Measurements from ENCODE around the gene DENND2A.
"Not testable (repeated sequence)": the region's sequence is repeated elsewhere in the genome, so short reads cannot be mapped to it uniquely, and the experiment has no call there.

The DENND2A gene

DNA sequence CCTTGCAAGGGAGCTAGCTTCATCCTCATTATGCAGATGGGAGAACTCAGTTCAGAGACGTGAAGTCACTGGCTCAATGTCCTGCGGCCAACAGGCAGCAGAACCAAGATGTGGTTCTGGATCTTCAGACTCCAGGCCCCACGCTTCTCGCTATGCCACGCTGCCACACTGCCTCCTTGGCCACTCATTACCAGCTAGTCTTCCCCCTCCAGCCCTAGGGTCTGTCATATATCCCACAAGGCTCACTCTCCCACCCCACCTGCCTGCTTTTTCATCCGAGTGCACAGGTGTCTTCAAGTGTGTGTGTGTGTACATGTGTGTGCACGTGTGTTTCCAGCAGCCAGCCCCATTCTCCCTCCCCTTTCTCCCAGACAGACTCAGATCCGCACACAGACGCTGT, 53.4 kb downstream of the DENND2A start:
- DNase-seq (ENCODE audit: low spot score) = no peak

DNA sequence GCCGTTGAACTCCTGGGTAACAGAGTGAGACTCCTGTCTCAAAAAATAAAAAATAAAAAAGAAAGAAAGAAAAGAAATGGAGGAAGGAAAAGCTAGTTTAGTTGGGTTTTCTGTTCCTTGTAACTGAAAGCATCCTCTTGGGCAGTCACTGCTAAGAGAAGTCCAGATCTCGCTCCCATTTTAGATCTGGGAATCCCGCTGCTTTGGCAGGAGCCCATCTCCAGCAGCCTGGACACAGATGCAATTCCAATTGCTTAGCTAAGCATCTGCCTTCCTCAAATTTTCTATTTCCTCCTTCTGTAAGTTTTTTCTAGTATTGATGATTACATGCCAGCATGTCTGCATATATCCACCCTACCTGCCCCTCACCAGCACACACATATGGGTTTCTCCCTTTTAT, 54.1 kb downstream of the DENND2A start:
- no peak for DNase-seq (ENCODE audit: low spot score)

DNA sequence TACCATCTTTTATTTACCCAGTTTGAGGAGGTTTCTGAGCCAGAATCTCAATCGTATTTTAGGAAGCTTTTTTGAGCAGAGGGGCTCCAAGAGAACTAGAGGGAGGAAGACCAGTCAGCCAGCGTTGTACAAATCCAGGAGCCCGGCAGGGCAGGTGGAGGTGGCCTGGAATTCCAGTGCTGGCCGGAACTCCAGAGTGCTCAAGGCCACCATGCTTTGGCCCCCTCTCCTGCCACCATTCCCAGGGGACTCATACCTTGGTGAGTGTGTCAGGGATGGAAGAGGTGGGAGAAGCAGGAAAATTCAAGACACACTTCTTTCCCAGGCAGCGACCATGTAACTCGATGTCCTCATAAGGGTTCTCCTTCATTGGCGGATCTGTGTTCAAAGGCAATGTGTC, 55.3 kb downstream of the DENND2A start:
- DNase-seq (ENCODE audit: low spot score) = no peak

GRCh38 chr7:140584195-140584851, 56.3 kb downstream of the DENND2A start:
- DNase-seq (ENCODE audit: low spot score) = no peak

DNA sequence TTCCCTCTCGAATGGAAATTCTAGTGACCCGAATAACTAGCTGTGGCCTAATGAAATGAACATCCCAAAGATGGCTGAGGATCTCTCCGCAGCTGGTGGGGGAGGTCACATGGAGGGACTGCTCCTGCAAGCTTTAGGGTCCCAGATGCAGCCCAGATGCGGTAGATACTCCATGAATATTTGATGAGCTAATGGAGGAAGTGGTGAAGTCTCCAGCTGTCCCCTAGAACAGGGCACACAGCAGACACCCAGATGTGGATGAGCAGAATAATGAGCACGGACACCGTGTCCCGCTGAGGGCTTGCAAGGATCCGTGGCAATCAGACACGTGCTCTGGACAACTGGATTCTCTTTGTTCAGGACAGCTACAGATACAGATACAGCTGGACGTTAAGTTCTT, 59.2 kb downstream of the DENND2A start:
- no peak for DNase-seq (ENCODE audit: low spot score)

GRCh38 chr7:140577651-140578050, 63.0 kb downstream of the DENND2A start:
- DNase-seq (ENCODE audit: low spot score) = no peak

DNA sequence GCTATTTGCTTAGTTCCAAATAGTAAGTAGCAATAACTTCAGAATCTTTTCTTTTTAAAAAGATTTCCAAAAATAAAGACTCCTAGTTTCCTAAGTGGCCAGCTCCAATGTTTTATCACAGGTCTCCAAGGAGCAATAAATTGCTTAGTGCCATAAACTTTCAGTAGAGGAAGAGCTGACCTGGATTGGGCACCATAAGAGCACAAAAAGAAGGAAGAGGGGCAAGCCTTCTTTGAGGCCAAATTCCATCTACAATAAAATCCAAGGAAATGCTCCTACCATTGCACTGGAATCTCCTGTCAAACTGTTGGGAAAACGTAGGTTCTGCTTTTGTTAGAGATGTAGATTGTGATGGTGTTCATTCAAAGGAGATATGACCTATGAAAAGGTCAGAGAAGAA, 64.0 kb downstream of the DENND2A start:
- no peak for DNase-seq (ENCODE audit: low spot score)

- no peak for DNase-seq (ENCODE audit: low spot score)
These were observed 69.0 kb downstream of the DENND2A start for GRCh38 chr7:140571538-140572122.

DNA sequence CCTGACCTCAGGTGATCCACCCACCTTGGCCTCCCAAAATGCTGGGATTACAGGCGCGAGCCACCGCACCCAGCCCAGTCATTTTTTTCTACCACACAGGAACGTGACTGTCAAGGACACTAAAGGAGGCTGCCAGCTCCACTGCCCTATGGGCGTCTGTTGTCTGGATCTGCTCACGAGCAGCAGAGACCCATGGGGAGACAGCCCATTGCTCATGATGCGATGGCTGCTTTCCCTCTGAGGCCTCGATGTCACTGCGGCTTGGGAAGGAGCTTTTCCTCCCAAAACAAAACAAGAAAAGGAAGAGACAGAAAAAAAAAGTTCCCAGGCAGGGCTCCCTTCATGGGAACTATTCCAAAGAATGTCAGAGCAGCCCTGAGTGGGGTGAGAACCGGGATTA, 70.5 kb downstream of the DENND2A start:
- no peak for DNase-seq (ENCODE audit: low spot score)

DNA sequence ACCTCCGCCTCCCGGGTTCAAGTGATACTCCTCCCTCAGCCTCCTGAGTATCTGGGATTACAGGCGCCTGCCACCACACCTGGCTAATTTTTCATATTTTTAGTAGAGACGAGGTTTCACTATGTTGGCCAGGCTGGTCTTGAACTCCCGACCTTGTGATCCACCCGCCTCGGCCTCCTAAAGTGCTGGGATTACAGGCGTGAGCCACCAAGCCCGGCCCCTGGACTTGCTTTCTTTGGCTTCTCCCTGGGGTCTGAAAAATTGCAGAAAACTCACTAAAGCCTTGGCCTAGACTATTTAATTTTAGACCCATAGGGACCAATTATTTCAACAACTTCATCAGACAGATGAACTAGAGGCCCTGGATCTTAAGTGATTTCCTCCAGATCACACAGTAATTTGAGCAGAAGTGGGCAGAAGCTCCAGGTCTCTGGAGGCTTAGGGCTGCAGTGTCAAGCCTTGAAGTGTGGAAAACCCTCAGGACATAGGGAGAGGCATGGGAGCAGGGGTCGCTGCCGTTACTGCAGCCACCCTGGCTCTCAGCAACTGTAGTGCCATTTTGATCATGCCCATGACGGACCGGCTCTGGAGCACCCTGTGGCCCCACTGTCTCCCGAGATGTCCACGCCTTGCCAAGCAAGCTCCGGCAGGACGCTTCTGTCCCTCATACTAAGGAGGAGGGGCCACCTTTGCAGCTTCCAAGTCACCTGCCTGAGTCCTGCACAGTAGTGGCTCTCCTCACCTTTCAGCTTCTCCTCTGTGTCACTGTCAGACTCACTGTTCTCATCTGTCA, 72.4 kb downstream of the DENND2A start:
- DNase-seq (ENCODE audit: low spot score) = no peak

GRCh38 chr7:140566186-140566585, 74.4 kb downstream of the DENND2A start:
- not testable (repeated sequence) for DNase-seq (ENCODE audit: low spot score)

- DNase-seq (ENCODE audit: low spot score) = not testable (repeated sequence)
These were observed 74.9 kb downstream of the DENND2A start for GRCh38 chr7:140565761-140566160.

DNA sequence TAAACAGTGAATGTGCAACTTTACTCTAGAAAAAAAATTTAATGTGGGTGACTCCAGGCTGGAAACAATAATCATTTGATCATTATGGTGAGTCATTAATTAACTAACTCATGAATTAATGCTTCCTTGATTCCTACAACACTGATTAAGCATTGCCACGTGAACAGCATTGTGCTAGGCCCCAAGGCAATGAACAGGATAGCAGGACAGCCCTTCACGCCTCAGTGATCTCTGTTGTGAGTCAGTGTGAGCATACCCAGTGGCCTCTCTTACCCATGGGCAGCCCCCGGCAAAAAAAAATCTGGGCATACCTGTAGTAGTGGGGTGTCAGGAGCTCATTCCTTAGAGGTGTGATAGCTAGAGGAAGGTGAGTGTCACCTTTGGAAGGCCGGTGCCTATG, 76.0 kb downstream of the DENND2A start:
- no peak for DNase-seq (ENCODE audit: low spot score)

GRCh38 chr7:140562926-140563481, 77.6 kb downstream of the DENND2A start:
- no peak for DNase-seq (ENCODE audit: low spot score)

DNA sequence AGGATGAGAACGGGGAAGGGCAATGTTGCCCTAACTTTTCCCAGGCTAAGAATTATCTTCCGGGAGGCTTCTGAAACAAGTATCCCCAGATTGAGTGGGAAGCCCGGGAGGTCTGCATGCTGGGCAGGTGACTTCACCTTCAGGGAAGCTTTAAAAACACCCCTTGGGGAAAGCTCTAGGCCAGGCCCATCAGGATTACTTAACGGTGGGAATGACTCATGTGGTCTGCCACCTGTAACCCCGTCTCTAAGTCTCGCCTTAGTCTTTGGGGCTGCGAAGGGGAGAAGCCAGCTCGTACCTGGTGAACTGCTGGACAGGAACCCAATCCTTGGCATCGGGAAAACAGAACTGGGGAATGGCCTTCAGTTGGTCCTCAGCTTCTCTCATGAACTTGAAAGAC, 81.2 kb downstream of the DENND2A start:
- no peak for DNase-seq (ENCODE audit: low spot score)

- no peak for DNase-seq (ENCODE audit: low spot score)
These were observed 82.6 kb downstream of the DENND2A start for GRCh38 chr7:140557809-140558518.

DNA sequence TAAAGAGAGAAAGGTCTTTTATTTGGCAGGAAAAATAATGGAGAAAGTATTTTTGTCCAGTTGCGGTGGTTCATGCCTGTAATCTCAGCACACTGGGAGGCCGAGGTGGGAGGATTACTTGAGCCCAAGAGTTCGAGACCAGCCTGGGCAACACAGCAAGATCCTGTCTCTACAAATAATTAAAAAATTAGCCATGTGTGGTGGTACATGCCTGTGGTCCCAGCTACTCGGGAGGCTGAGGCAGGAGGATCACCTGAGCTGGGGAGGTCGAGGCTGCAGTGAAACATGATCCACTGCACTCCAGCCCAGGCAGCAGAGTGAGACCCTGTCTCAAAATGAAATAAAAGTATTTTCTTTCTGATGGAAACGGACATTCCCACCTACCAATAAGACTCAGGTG, 83.5 kb downstream of the DENND2A start:
- no peak for DNase-seq (ENCODE audit: low spot score)

DNA sequence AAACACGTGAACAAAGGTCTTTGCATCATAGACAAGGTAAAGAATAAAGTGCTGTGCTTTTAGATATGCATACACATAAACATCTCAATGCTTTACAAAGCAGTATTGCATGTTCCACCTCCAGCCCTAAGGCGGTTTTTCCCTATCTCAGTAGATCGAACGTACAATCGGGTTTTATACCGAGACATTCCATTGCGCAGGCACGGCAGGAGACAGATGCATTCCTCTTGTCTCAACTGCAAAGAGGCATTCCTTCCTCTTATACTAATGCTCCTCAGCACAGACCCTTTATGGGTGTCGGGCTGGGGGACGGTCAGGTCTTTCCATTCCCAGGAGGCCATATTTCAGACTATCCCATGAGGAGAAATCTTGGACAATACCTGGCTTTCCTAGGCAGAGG, 87.4 kb downstream of the DENND2A start:
- DNase-seq (ENCODE audit: low spot score) = not testable (repeated sequence)

DNA sequence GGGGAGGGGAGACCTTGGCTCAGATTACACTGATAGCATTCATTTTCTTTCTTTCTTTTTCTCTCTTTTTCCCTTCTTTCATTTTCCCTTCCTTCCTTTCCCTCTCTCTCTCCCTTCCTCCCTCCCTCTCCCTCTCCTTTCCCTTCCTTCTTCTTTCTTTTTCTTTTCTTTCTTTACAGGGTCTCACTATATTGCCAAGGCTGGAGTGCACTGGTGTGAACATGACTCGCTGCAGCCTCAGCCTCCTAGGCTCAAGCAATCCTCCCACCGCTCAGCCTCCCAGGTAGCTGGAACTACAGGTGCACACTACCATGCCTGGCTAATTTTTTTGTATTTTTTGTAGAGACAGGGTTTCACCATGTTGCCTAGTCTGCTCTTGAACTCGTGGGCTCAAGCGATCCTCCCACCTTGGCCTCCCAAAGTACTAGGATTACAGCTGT, 88.4 kb downstream of the DENND2A start:
- DNase-seq (ENCODE audit: low spot score) = no peak

DNA sequence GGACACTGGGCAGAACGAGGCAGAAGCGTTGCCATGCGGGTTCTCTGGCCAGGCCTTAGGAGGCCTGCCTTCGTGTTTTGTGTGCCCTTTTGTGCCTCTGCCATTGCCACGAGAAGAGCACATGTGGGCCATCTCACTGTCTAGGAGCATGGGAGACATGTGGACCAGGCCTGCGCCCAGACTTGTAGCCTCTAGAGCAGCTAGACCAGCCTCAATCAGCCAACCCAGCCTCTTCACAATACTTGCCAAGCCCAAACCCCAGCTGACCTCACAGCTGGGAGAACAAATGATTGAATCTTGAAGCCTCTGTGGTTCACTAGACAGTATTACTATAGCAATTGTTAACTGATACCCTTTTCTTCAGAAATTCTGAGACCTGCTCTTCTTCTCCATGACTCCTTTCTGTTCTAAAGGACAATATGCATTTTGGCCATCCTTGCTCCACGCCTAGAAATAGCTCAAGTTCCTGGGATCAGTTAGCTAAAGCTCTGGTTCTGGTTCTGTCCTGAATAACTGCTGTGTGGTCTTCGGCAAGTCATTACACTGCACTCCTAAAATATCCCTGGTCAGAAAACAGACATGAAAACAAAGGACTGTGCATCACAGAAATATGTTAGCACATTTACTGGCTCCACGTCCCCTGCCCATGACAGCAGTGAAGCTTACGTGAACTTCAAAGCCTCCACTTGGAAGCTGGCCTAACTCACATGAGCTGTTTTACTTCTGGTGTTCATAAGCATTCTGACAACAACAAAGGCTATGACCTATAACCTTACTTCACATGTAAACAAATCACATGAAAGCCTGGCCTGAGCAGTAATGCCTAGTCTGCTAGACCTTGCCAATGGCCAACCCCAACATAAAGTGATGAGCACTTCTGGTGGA, 89.0 kb downstream of the DENND2A start:
- DNase-seq (ENCODE audit: low spot score) = no peak

DNA sequence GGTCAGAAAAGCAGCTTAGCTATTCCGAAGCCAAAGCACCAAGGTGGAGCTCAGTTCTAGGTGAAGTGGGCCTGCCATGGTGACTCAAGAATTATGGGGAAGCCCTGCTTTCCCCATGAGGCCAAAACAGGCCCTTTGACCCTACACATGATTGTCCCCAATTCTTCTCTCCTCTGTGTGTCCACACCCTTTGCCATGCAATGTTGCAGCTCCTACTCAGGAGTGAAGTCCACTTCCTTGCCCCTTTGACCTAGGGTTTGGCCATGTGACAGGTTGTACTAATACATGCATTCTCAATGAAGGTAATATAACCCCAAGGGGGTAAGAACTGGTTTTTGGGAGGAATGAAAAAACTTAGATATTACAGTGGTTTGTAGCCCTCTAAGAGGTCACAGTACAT, 93.7 kb downstream of the DENND2A start:
- no peak for DNase-seq (ENCODE audit: low spot score)

All from CD4-positive, alpha-beta T cell treated with Interleukin-15 for 4 hours (primary cell).